Lower lobe of right lung (tissue), 2 donors: ENCODE data around the gene LMNTD2. TPM values are rescaled to one million over a fixed set of nuclear protein-coding genes. Genes with fewer than 3 reads are reported as not detected.

Experiments
- ATAC-seq, 2 donors: fragments of 200-7000 bp; cut with Tn5 transposase; one replicate each; pipeline ENCODE4 v1.9.1; 2020 to 2022; ENCODE audit warnings: mild to moderate bottlenecking in 2 of 2, moderate library complexity in 2 of 2
- DNase-seq: peaks from one replicate; pipeline ENCODE4 v3.0.0-alpha.2; 2020
- H3K27ac ChIP-seq: fragments of 200-600 bp; one replicate; pipeline ENCODE4 v1.8.0; 2022
- H3K27me3 ChIP-seq: fragments of 200-600 bp; one replicate; pipeline ENCODE4 v1.8.0; 2022; ENCODE audit warnings: low read depth
- H3K36me3 ChIP-seq: fragments of 200-600 bp; one replicate; pipeline ENCODE4 v1.8.0; 2022; ENCODE audit warnings: mild to moderate bottlenecking
- H3K4me1 ChIP-seq: fragments of 200-600 bp; one replicate; pipeline ENCODE4 v1.8.0; 2022
- H3K4me3 ChIP-seq: fragments of 200-600 bp; one replicate; pipeline ENCODE4 v1.8.0; 2022; ENCODE audit warnings: mild to moderate bottlenecking
- H3K9me3 ChIP-seq: fragments of 200-600 bp; one replicate; pipeline ENCODE4 v1.8.0; 2022
- intact Hi-C: fragments of 100-400 bp; cut with DNase I; formaldehyde crosslinking; loops from one replicate; pipeline ENCODE4 v1.11.0; 2022
- total RNA-seq: library from RNA; stranded (reverse); fragmentation: NEBNext Ultra II Directional; extraction: Animal tissue kit (Norgen Biotek cat#: 25700); gene quantifications from one replicate; pipeline ENCODE4 v1.2.1, GENCODE V29; 2021
- TF ChIP-seq, protein P1 (sequence below): fragments of 200-600 bp; IDR thresholded peaks from one replicate; pipeline ENCODE4 v1.8.0; 2022; ENCODE audit warnings: antibody characterized with exemption, mild to moderate bottlenecking
- donor health status: DM: no; HTN: yes; CAD: no; lungs with severe emphysema.

The LMNTD2 gene
- total RNA-seq, 1 donor from 2014 or later = 6.0 TPM

DNA sequence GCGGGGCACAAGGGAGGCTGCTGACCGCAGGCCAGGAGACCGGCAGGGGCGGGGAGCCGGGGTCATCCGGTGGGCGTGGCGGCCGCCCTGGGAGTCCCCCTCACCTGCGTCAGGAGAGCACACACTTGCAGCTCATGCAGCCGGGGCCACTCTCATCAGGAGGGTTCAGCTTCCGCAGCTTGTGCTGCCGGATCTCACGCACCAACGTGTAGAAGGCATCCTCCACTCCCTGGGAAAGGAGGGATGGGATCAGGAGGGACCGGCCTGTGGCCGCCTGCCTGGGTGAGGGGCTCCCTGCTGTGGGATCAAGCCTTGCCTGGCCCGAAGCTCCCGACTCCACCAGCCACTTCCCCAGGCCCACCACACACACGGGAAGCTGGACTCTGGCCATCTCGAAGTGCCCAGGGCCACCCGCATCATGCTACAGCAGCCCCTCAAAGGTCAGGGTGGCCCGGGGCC lies 28.0 kb downstream of the LMNTD2 start:
- Histone ChIP-seq H3K9me3 (no peaks in the 10 kb centered on the region), H3K36me3 (peaks cover 33% of the 10 kb centered on the region), H3K4me1 (peaks cover 29% of the 10 kb centered on the region), H3K27ac (no peak overlapping the region), H3K27me3 (peaks cover under 1% of the 10 kb centered on the region), H3K4me3 (no peak overlapping the region)
- intact Hi-C loops = no loop called here
- ATAC-seq = no peak
- DNase-seq = no peak
- TF ChIP-seq, protein P1, sequence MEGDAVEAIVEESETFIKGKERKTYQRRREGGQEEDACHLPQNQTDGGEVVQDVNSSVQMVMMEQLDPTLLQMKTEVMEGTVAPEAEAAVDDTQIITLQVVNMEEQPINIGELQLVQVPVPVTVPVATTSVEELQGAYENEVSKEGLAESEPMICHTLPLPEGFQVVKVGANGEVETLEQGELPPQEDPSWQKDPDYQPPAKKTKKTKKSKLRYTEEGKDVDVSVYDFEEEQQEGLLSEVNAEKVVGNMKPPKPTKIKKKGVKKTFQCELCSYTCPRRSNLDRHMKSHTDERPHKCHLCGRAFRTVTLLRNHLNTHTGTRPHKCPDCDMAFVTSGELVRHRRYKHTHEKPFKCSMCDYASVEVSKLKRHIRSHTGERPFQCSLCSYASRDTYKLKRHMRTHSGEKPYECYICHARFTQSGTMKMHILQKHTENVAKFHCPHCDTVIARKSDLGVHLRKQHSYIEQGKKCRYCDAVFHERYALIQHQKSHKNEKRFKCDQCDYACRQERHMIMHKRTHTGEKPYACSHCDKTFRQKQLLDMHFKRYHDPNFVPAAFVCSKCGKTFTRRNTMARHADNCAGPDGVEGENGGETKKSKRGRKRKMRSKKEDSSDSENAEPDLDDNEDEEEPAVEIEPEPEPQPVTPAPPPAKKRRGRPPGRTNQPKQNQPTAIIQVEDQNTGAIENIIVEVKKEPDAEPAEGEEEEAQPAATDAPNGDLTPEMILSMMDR = no peak

DNA sequence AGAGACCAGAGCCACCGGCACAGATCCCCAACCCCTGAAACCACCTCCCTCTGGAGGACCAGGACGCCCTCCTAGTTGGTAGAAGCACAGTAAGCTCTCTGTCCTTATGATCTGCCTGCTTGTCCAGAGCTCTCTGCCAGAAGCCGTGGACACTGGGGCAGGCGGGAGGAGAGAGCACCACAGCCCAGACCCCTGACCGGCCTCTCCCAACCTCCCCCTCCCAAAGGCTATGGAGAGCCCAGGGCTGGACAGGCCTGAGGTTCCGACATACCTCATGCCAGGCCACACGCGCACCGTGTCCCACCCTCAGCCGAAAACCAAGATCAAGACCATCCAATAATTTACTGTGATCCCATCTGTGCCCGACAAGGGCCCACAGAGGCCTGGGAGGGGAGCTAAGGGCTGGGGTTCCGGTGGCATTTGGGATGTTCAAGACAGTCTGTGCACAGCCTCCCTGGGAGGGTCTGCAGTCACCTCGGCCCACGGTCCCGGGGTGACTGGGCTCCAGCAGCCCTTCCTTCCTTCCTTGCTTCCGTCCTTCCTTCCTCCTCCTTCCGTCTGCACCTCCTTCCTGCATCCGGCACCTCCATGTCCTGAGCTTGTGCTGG lies 28.5 kb downstream of the LMNTD2 start:
- H3K36me3 ChIP-seq = peaks cover 33% of the 10 kb centered on the region
- TF ChIP-seq, protein P1 = no peak
- intact Hi-C loops = no loop called here
- no peak overlapping the region for H3K27ac ChIP-seq
- DNase-seq = no peak
- no peak for ATAC-seq
- no peaks in the 10 kb centered on the region for H3K27me3 ChIP-seq
- H3K4me3 ChIP-seq = no peak overlapping the region
- peaks cover 24% of the 10 kb centered on the region for H3K4me1 ChIP-seq
- no peaks in the 10 kb centered on the region for H3K9me3 ChIP-seq

DNA sequence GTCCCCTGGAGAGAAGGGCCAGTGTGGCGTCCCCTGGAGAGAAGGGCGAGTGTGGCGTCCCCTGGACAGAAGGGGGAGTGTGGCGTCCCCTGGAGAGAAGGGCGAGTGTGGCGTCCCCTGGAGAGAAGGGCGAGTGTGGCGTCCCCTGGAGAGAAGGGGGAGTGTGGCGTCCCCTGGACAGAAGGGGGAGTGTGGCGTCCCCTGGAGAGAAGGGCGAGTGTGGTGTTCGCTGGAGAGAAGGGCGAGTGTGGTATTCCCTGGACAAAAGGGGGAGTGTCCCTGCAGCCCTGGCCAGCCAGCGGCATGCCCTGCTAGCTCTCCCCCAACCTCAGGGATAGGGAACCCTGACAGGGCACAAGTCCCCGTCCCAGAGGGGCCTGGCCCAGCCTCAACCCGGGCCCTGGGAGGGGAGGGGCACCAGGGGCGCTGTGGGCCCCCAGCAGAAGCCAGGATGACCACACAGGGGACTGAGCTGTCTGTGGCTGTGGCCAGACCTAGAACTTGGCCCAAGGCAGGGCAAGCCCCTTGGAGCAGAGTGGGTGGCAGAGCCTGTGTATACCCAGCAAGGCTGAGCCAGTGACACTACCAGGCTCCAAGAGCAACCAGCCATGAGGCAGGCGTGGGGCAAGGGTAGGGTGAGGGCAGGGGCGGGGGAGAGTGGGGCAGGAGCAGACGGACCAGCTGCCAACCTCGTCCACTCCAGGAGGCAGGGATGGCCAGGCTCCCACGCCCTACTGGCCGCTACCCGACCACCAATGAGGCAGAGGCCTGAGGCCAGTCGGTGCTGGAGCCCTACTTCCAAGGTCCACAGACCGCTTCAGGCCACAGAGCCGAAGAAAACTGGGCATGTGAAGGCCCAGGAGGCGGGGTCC lies 29.3 kb downstream of the LMNTD2 start:
- no peak for DNase-seq

DNA sequence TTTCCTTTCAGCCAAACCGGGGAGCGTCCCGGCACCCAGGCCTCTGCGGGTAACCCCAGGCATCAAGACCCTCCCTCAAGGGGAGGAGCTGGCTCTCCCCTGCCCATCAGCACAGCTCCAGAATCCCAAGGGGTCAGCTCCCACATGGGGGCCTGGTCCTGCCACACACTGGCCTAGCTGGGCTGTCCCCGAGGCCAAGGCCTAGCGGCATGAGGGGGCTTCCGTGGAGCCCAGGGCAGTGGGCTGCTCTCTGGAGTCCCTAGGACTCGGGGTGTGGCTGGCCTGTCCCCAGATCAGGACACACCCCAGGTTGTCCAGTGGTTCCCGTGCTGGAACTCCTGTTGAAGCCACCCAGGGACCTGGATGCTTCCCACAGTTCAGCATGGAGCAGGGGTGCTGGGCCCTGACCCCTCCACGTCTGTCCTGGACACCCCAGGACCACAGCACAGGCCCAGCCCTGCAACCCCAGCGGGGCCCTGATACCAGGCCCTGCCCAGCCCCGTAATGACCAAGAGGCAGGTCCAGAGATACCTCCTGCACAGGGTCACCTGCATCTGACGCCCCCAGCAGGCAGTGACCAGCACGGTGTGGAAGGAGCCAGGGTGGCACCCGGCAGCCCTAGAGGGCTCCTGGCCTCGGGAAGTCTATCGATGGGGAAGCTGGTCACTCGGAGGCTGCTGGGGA lies 30.7 kb downstream of the LMNTD2 start:
- Histone ChIP-seq H3K9me3 (no peaks in the 10 kb centered on the region), H3K27me3 (no peaks in the 10 kb centered on the region), H3K36me3 (peaks cover 33% of the 10 kb centered on the region), H3K4me1 (peaks cover 13% of the 10 kb centered on the region), H3K27ac (no peak overlapping the region), H3K4me3 (no peak overlapping the region)
- ATAC-seq (no peak), DNase-seq (no peak)
- TF ChIP-seq, protein P1 = no peak
- intact Hi-C loops = no loop called here

More for the DNA sequence above, 29.3 kb downstream of the LMNTD2 start:
- TF ChIP-seq, protein P1 = no peak
- H3K9me3 ChIP-seq = no peaks in the 10 kb centered on the region
- ATAC-seq = no peak
- intact Hi-C loops = no loop called here
- no peak overlapping the region for H3K27ac ChIP-seq
- H3K36me3 ChIP-seq = peaks cover 33% of the 10 kb centered on the region
- no peak overlapping the region for H3K4me3 ChIP-seq
- peaks cover 15% of the 10 kb centered on the region for H3K4me1 ChIP-seq
- no peaks in the 10 kb centered on the region for H3K27me3 ChIP-seq

DNA sequence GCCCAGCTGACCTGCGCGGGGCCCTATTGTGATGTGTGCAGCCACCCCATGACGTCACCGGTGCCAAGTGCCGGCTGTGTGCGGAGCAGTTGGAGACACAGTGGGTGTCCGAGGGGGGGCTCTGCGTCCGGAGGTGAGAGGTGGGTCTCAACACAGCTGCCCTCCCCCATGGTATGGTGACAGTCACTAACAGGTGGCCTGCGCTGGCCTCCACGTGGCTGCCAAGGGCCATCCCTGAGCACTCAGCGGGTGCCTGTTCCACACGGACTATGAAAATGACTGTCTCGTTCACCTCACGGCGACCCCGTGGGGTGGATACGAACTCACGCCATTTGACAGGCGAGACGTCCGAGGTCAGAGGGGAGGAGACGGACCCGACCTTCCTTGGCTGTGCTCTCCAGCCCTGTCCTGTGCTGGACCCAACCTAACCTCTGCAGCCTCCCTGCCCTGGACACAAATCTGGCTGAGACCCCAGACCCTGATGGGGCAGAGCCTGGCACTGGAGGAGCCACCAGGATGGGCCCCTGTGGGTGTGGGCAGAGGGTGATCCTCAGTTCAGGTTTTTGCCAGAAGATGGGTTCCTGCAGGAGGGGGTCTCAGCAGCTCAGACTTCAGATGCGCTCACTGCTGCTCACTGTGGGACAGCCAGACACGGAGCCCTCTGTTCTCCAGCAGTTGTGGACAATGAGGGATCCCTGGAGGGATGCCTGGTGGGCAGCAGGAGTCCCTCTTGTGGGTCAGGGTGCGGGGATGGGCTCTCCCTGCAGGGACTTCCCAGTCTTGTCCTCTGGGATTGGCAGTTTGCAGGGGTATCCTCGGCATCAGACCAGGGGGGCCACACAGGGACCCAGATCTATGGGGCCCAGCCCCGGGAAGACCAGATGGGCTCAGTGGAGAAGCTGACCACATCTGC lies 31.5 kb downstream of the LMNTD2 start:
- H3K36me3 ChIP-seq = peaks cover 31% of the 10 kb centered on the region
- no peak overlapping the region for H3K27ac ChIP-seq
- TF ChIP-seq, protein P1 = no peak
- DNase-seq = no peak
- ATAC-seq = peak in 1 of 2 donors; percentile 2
- no peak overlapping the region for H3K4me3 ChIP-seq
- H3K27me3 ChIP-seq = no peaks in the 10 kb centered on the region
- intact Hi-C loops = no loop called here
- no peaks in the 10 kb centered on the region for H3K9me3 ChIP-seq
- H3K4me1 ChIP-seq = peaks cover 7% of the 10 kb centered on the region
